ENCODE measurements around the gene BNC2. TPM values are rescaled to one million over a fixed set of nuclear protein-coding genes. Genes with fewer than 3 reads are reported as not detected.
A peak's percentile ranks its signal among the peaks of the same experiment; 100 is the strongest.

BNC2 gene
- total RNA-seq, 1 experiment from 2014 or later = 43.6 TPM

DNA sequence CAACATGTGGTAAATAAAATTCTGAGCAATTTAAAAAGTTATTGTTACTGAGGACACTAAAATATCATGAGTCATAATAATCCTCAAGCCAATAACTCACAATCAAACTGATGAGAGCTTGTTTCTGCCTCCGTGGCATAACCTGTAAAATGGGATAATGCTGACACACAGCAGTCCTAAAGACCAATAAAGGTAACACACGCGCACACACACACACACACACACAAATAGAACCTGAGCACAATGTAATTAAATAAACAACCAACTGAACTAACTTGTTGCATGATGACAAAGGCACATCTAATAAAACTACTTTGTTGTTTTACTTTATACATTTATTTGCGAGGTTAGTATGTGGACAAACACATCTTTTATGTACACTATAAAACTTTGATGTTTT, 358.2 kb downstream of the BNC2 start:
- Histone ChIP-seq H3K4ac (ENCODE audit: low read depth, low read length) (no peak overlapping the region), H2AK5ac (ENCODE audit: insufficient read length, low read length) (no peak overlapping the region), H3K23me2 (ENCODE audit: insufficient read length, low read depth, low read length, poor library complexity, severe bottlenecking) (no peaks in the 10 kb centered on the region), H3K9ac (ENCODE audit: extremely low read depth, insufficient read length, low read length) (no peak overlapping the region), H2BK15ac (ENCODE audit: low read depth, low read length) (no peak overlapping the region), H4K5ac (ENCODE audit: insufficient read length, low read depth, low read length) (no peak overlapping the region), H3K79me2 (ENCODE audit: insufficient read depth, low read length) (no peaks in the 10 kb centered on the region), H2BK20ac (ENCODE audit: low read depth, low read length, poor library complexity, severe bottlenecking) (no peak overlapping the region), H4K20me1 (ENCODE audit: control insufficient read depth, insufficient read depth, insufficient read length) (no peaks in the 10 kb centered on the region), H3T11ph (ENCODE audit: low read length) (no peak overlapping the region), H4K8ac (replicated peaks; ENCODE audit: insufficient read length, low read depth, low read length) (no peak overlapping the region), H3K18ac (ENCODE audit: insufficient read length, low read depth, low read length) (no peak overlapping the region), H3K4me2 (ENCODE audit: insufficient read depth, insufficient read length, low read length) (no peak overlapping the region), H4K91ac (ENCODE audit: insufficient read length, low read depth, low read length) (no peak overlapping the region), H3K14ac (ENCODE audit: insufficient read depth, low read length) (no peak overlapping the region), H2AFZ (ENCODE audit: low read length) (no peak overlapping the region), H3K4me1 (ENCODE audit: insufficient read depth, low read length) (peaks cover 20% of the 10 kb centered on the region), H3K56ac (ENCODE audit: insufficient read length, low read depth, low read length) (no peak overlapping the region), H3K27ac (ENCODE audit: insufficient read length, low read depth, low read length) (no peak overlapping the region), H2BK5ac (ENCODE audit: insufficient read length, low read length) (no peak overlapping the region), H2BK12ac (ENCODE audit: insufficient read length, low read depth, low read length) (no peak overlapping the region), H3K79me1 (ENCODE audit: insufficient read depth, low read depth, low read length, poor library complexity, severe bottlenecking) (no peaks in the 10 kb centered on the region), H2BK120ac (ENCODE audit: low read depth, low read length, poor library complexity, severe bottlenecking) (no peak overlapping the region), H3K9me3 (ENCODE audit: control insufficient read depth, low read depth, low read length) (no peaks in the 10 kb centered on the region), H3K23ac (ENCODE audit: insufficient read length, low read depth, low read length) (no peak overlapping the region), H3K27me3 (ENCODE audit: insufficient read depth, low read length) (no peaks in the 10 kb centered on the region)
- no peak for DNase-seq
- H3K27ac Mint-ChIP-seq = peak overlapping the region in 1 of 3 experiments; percentile 71; a peak in 1 of 7 replicates
- H3K4me1 Mint-ChIP-seq = peaks cover 49 to 56% of the 10 kb centered on the region in 2 experiments
- TF ChIP-seq, protein P1, sequence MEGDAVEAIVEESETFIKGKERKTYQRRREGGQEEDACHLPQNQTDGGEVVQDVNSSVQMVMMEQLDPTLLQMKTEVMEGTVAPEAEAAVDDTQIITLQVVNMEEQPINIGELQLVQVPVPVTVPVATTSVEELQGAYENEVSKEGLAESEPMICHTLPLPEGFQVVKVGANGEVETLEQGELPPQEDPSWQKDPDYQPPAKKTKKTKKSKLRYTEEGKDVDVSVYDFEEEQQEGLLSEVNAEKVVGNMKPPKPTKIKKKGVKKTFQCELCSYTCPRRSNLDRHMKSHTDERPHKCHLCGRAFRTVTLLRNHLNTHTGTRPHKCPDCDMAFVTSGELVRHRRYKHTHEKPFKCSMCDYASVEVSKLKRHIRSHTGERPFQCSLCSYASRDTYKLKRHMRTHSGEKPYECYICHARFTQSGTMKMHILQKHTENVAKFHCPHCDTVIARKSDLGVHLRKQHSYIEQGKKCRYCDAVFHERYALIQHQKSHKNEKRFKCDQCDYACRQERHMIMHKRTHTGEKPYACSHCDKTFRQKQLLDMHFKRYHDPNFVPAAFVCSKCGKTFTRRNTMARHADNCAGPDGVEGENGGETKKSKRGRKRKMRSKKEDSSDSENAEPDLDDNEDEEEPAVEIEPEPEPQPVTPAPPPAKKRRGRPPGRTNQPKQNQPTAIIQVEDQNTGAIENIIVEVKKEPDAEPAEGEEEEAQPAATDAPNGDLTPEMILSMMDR (conservative IDR thresholded peaks at IDR 0.05) = no peak
- H3K4me3 Mint-ChIP-seq = no peak overlapping the region
- peaks cover 0 to 7% (median 0%) of the 10 kb centered on the region in 3 experiments; a peak in 1 of 7 replicates for H3K36me3 Mint-ChIP-seq (ENCODE audit: insufficient read depth in 1 of 3, low read depth in 3 of 3)
- H3K9me3 Mint-ChIP-seq = no peaks in the 10 kb centered on the region
- no peaks in the 10 kb centered on the region for H3K27me3 Mint-ChIP-seq (ENCODE audit: low read depth)
- WGBS (ENCODE audit: extremely low coverage, insufficient read length, low lambda C conversion rate) = no CpG with 5 or more reads among the region's 4 CpGs

Measured in H9 (cell line).